Stimulated activated CD4-positive, alpha-beta T cell treated with anti-CD3 and anti-CD28 coated beads, Interleukin-12 subunit alpha, Interleukin-12 subunit beta, amount 100 ng/mL, for 24 hours (primary cell): ENCODE measurements around the gene TRMT61B.

Experiments used
- DNase-seq, 2 experiments: peaks; one replicate each; pipeline ENCODE4 v3.0.0-alpha.2; 2020; ENCODE audit warnings: low read depth in 2 of 2

Gene TRMT61B

DNA sequence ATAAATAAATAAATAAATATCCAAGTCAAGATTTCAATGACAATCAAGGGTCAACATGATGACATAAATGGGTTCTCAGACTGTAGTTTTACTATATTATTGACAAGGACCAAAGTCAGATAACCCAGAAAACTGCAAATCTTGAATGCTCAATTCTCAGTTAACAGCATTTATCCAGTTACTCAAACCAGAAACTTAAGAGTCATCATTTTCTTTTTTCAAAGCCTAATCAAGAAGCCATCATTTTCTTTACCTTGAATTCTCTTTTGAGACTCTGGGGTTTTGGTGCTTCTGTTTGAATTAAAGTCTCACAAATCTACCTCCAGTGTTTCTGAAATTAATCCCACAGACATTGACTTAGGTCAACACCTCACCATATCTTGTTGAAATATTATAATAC lies 14.1 kb downstream of the TRMT61B start:
- no peak for DNase-seq

DNA sequence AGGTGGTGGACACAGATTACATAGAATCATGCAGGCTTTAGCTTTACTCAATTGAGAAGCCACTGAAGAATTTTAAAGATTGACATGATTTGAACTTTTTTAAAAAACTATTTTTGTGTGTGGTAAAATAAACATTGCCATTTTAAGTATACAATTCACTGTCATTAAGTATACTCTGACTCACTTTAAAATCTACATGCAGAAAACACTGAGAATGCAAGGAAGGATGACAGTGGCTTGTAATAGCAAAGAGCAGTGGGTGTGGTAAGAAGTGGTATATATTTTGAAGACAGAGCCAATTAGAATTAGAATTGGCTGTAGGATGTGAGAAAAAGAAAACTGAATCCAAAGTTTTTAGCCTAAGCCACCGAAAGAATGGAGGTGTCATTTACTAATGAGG lies 14.9 kb downstream of the TRMT61B start:
- DNase-seq, result no peak

DNA sequence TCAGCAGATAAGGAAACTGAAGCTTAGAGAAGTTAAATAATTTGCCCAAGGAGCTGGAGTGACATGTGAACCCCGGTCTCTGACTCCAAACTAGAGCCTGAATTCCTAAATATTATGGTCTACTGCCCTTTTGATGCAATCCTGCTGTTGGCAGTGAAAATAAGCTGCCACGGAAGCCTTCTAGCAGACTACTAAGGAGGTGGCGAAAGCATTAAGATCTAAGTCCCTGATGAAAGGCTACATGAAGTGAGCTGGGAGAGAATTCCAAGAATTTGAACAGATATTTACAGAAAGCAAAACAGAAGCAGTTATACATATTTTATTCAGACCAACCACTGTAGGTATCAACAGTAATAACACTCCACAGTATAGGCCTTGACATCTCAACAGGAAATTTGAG lies 28.1 kb downstream of the TRMT61B start:
- DNase-seq, result no peak

DNA sequence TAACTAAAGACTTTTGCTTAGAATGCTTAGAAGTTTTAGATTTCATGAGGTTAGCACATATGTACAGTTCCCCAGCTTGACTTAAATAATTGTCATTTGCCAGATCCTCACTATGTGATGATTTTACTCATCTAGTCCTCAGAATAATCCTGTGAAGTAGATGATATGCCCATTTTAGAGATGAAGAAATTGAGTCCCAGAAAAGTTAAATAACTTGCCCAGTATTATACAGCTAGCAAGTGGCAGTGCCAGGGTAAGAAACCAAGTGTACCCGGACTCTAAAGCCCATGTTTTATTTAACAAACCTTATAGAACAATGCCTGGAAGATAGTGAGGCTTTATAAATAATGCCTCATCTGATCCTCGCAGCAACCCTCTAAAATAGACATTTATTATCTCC lies 31.1 kb downstream of the TRMT61B start:
- no peak for DNase-seq

GRCh38 chr2:28835781-28836180 lies 34.3 kb downstream of the TRMT61B start:
- no peak for DNase-seq

GRCh38 chr2:28833740-28834470 lies 36.2 kb downstream of the TRMT61B start:
- no peak for DNase-seq

GRCh38 chr2:28828382-28828781 lies 41.7 kb downstream of the TRMT61B start:
- DNase-seq, result no peak

- DNase-seq, result no peak
Measured at GRCh38 chr2:28824870-28825269, 45.2 kb downstream of the TRMT61B start.

DNA sequence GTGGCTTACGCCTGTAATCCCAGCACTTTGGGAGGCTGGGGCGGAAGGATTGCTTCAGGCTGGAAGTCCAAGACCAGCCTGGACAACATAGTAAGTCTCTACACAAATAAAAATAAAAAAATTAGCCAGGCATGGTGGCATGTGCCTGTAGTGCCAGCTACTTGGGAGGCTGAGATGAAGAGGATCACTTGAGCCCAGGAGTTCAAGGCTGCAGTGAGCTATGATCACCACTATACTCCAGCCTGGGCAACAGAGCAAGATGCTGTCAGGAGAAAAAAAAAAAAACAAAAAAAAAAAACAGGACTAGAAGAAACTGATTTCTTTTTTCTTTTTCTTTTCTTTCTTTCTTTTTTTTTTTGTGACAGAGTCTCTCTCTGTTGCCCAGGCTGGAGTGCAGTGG lies 45.9 kb downstream of the TRMT61B start:
- DNase-seq, result no peak

GRCh38 chr2:28822036-28822435 lies 48.1 kb downstream of the TRMT61B start:
- no peak for DNase-seq

GRCh38 chr2:28821295-28821958 lies 48.7 kb downstream of the TRMT61B start:
- peak; percentile 14 to 44 for DNase-seq

DNA sequence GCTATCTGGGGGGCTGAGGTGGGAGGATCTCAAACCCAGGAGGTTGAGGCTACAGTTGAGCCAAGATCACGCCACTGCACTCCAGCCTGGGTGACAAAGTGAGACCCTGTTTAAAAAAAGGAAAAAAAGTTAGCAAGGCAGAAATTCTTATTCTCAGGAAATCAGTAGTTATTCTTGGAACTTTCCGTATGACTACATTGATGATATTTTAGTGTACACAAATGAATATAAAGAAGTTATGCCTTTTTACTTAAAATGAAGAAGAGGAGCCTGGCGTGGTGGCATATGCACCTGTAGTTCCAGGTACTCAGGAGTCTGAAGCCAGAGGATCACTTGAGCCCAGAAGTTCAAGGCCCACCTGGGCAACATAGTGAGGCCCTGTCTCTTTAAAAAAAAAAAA lies 52.1 kb downstream of the TRMT61B start:
- DNase-seq, result no peak

DNA sequence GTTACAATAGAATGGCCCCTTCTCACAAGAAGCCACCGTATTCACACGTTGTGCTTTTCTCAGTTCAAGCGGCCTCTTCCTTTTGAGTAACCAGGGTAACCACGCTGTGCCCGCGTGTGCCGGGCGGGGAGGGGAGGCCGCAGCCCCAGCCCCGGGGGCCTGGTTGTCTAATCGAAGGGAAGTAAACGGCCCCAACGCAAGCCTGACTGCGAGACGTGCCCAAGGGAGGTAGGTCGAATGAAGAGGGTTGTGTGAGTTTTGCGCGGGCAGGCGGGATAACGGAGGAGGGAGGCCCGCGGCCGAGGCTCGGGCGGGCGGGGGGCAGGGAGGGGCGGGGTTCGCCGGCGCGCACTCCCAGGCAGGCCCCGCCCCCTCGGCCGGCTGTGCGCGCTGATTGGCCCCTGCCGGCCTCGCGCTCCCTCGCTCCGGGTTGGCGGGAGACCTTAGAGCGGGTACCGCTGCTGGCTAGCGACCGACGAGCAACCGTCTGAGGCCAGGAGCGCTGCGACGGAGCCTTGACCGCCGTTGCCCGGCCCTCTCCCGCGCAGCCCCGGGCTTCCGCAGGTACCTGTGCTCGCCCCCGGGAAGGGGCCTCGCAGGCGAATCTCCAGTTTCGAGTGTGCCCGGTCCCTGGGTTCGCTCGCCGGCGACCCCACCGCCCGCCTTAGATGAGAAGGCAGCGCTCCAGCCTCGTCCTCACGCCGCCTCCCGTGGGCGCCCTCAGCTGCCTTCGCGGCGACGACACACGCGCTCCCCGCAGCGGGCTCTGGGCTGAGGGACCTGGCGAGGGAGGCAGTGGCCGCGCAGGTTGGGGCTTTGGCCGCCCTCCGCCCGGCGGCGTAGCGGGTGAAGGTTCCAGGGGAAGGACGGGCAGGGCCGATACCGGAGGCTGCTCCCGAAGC lies 59.5 kb downstream of the TRMT61B start, which contains the start of gene SPDYA:
SPDYA (plus strand) TSS at position 451 of the 902 bp plus-strand sequence. CDS start 5,181 bp downstream, outside the sequence.
- peak; percentile 60 to 77 for DNase-seq

DNA sequence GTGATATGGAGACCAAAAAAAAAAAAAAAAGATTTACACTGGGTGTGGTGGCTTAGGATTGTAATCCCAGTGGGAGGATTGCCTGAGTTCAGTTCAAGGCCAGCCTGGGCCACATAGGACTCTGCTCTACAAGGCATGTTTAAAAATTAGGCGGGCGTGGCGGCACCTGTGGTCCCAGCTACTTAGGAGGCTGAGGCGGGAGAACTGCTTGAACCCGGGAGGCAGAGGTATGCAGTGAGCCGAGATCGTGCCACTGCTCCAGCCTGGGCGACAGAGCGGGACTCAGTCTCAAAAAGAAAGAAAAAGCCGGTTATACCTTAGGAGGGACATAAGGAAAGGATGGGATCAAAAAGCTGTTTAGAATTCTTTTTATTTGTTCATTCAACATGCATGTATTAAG lies 60.2 kb downstream of the TRMT61B start:
- no peak for DNase-seq

GRCh38 chr2:28802975-28803429 lies 67.1 kb downstream of the TRMT61B start:
- DNase-seq, result no peak

GRCh38 chr2:28801726-28802125 lies 68.4 kb downstream of the TRMT61B start:
- no peak for DNase-seq
